ENCODE measurements around the gene CLTCL1.
"Not testable (repeated sequence)": the region's sequence is repeated elsewhere in the genome, so short reads cannot be mapped to it uniquely, and the experiment has no call there.

CLTCL1 gene

DNA sequence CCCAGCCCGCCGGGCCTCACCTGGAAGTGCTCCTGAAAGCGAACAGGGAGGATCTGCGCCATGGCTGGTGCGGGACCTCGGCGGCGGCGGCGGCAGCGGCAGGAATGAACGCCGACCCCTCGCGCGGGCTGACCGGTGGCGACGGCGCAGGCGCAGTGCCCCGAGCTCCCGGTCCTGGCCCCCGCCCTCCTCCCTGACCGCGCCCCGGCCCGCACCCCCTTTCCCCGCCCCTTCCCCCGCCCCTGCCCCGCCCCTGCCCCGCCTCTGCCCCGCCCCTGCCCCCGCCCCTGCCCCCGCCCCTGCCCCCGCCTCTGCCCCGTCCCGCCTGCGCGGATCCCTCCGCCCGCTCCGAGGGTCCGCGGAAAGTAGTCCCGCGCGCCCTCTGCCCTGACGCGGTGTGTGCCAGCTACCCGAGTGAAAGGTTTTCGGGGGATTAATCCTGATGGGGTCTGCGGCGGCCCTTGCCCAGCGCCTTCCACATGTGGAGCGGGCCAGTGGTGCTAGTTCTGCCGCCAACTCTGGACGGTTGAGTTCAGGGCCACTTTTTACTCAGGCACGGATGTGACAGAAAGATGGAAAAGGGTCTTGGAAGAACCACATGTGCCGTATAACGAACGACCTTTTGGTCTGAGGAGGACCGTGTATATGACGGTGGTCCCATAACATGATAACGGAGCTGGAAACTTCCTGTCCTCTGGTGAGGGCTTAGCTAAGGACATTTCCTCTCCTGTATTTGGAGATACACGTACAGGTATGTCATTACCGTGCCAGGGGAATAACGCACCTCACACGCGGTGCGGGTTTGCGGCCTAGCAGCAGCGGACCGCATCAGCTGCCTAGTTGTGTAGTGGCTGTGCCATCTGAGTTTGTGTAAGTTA is at the start of gene CLTCL1:
CLTCL1 (minus strand) TSS at position 140 of the 878 bp plus-strand sequence; CDS start at position 62, 78 bp downstream.
- peak; percentile 75 for DNase-seq

DNA sequence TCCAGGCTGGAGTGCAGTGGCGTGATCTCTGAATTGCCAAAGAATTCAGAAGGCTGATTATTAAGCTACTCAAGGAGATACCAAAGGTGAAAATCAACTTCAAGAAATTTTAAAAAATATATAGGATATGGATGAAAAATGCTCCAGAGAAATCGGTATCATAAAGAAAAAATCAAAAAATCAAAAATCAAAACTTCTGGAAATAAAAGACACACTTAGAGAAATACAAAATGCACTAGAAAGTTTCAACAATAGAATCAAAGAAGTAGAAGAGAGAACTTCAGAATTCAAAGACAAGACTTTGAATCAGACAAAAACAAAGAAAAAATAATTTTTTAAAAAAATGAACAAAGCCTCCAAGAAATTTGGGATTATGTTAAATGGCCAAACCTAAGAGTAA is 45.6 kb upstream of the CLTCL1 start:
- no peak for DNase-seq

DNA sequence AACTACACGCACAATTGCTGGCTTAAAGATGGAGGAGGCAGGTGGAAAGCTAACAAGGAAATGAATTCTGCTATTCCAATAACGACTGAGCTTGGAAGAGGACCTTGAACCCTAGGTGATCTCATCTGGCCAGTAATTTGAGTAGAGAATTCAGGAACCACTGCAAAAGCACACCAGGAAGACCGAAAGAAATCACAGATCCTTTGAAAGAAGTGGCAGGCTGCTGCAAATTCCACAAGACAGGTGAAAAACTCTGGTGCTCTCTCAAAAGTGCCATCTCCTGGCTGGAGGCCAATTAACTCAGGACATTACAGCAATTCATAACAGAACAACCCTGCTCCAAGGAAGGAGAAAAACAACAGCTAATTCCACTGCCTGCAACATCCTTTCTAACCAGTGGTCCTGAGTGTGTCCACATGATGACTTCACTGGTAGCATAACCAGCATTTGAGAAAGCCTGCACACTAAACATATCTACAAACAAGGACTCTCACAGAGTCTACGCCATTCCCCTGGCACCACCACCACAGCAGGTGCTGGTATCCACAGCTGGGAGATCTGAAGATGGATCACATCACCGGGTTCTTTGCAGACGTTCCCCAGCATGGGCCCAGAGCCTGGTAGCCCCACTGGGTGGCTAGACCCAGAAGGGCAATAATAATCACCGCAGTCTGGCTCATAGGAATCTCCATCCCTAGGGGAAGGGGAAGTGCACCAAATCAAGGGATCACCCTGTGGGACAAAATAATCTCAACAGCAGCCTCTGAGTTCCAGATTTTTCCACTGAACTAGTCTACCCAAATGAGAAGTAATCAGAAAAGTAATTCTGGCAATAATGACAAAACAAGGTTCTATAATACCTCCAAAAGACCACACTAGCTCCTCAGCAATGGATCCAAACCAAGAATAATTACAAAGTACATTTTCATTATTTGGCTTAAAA is 44.9 kb upstream of the CLTCL1 start:
- DNase-seq: no peak

DNA sequence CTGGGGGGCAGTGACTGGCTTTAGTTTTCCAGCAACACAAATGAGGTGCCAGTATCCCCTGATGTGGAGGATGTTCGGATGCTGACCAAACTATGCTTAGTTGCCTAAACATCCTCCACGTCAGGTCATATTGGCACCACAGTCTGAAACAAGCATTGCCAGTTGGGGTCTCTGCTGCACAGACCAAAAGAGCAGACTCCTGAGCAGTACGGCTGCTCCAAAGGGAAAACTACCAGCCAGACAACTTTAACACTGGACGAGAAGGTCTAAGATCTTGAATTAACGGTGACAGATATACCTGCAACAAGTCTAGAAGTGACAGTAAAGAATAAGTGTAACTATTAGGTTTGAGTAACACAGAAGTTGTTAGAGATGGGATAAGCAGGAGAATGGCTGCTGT is 40.5 kb upstream of the CLTCL1 start:
- no peak for DNase-seq

DNA sequence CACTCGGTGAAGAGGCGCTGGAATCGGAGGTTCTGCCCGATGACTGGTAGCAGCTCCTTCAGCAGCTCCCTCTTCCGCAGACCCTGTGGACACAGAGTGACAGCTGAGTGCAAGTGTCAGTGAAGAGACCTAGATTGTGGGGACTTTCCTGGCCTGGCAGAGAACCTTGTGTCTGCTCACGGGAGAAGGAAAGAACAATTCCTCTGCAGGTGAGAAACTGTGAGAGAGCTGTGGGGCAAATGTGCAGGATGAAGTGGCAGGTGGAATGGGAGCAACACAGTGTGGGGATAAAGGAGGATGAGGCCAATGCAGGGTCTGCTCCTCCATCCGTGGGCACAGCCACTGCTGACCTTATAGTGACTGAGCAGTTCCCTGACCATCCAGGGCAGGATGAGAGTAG is 40.0 kb upstream of the CLTCL1 start:
- DNase-seq: no peak

DNA sequence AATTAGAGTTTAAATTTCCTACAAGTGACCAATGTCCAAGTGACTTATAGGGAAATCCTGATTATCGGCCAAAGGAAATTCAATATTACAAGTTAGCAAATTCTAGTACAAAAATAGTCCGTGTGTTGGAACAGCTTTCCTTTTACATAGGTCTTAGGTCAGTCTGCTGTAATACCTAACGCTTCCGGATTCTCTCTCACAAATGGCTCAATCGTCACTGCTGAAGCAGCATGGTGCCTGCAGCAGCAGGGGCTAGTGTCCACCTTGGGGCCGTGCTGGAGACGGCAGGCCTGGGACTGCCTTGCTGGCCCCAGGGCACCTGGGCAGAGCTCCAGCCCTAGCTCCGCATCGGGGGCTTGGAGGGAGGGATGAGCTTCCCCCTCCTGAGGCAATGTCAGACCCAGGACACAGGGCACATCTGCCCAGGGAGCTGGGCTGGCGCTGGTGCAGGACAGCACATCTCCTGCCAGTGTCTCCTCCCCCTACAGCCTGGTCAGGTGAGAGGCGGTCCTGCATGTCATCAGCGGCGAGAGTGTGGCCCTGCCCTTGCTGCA is 39.4 kb upstream of the CLTCL1 start:
- DNase-seq: no peak

DNA sequence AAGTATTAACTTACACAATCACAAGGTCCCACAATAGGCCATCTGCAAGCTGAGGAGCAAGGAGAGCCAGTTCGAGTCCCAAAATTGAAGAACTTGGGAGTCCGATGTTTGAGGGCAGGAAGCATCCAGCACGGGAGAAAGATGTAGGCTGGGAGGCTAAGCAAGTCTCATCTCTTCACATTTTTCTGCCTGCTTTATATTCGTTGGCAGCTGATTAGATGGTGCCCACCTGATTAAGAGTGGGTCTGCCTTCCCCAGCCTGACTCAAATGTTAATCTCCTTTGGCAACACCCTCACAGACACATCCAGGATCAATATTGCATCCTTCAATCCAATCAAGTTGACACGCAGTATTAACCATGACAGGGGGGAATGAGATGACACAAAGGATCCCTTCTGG is 38.7 kb upstream of the CLTCL1 start:
- not testable (repeated sequence) for DNase-seq

DNA sequence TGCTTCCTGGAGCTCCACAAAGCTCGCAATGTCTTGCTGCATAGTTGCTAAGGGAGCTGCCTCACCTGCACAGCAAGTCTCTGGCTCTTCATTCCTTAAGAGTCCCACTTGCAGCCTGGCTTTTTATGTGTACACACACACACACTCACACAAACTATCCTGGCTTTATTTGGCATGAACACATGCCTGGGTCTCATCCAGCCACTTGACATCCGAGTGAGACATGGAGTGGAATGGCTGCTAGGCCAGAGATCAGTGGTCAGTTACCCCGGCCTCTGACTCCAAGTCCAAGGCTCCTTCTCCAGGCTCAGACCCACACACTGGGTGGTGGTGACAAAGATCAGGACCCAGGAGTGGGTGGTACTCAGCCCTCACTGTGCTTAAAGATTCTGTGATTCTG is 37.9 kb upstream of the CLTCL1 start:
- DNase-seq: no peak

DNA sequence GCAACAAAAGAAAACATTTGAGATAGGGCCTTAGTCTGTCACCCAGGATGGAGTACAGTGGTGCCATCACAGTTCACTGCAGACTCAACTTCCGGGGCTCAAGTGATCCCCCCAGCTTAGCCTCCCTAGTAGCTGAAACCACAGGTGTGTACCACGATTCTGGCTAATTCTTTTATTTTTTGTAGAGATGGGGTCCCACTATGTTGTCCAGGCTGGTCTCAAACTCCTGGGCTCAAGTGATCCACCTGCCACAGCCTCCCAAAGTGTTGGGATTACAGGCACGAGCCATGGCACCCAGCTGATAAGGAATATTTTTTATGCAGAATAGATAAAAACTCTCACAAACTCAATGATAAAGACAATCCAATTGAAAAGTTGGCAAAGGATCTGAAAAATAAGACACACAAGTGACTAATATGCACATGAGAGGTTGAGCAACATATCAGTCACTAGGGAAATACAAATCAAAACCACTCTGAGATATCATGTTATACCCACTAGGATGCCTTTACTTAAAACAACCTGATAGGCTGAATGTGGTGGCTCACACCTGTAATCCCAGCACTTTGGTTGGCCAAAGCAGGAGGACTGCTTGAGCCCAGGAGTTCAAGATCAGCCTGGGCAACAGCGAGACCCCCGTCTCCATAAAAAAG is 33.9 kb upstream of the CLTCL1 start:
- DNase-seq: no peak

DNA sequence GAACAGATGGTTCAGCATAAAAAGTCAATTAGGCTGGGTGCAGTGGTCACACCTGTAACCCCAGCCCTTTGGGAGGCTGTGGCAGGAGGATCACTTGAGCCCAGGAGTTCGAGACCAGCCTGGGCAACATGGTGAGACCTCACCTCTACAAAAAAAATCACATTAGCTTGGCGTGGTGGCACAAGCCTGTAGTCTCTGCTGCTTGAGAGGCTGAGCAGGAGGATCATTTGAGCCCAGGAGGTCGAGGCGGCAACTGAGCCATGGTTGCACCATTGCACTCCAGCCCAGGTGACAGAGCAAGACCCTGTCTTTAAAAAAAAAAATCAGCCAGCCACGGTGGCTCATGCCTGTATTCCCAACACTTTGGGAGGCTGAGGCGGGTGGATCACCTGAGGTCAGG is 31.9 kb upstream of the CLTCL1 start:
- not testable (repeated sequence) for DNase-seq

DNA sequence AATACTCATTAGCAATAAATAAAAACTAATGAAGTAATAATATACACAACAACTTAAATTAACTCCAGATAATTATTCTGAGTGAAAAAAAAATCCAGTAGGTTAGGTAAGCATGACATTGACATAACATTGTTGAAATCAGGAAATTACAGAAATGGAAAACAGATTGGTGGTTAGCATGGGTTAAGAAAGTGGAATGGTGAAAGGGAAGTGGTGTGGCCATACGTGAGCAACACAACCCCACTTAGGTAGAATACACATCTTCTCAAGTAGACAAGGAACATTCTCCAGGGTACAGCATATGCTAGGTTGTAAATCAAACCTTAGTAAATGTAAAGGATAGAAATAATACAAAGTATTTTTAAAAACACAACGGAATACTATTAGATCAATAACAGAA is 30.2 kb upstream of the CLTCL1 start:
- no peak for DNase-seq

DNA sequence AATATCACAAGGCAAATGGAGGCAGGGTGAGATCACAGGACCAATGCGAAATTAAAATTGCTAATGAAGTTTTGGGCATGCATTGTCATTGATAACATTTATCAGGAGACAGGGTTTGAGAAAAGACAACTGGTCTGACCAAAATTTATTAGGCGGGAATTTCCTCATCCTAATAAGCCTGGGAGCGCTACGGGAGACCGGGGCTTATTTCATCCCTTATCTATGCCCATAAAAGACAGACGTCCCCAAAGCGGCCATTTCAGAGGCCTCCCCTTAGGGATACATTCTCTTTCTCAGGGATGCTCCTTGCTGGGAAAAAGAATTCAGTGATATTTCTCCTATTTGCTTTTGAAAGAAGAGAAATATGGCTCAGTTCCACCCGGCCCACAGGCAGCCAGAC is 28.6 kb upstream of the CLTCL1 start:
- not testable (repeated sequence) for DNase-seq

DNA sequence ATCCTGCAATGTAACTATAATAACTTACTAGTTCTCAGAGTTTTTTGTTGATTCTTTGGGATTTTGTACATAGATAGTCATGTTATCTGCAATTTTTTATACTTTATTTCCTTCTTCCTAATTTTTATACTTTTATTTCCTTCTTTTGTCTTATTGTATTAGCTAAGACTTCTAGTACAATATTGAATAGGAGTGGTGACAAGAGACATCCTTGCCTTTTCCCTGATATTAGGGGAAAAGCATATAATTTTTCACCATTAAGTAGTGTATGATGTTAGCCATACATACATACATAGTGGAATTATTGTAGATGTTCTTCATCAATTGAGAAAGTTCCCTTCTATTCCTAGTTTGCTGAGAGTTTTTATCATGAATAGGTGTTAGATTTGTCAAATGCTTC is 27.8 kb upstream of the CLTCL1 start:
- DNase-seq: no peak

DNA sequence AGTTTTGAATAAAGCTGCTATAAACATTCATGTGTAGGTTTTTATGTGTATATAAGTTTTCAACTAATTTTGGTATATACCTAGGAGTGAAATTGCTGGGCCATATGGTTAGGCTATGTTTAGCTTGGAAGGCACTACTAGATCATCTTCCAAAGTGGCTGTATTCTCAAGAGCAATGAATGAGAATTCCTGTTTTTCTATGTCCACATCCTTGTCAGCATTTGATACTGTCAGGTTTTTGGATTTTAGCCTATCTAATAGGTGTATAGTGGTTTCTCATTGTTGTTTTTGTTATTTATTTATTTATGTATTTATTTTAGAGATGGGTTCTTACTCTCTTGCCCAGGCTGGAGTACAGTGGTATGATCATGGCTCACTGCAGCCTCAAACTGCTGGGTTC is 26.3 kb upstream of the CLTCL1 start:
- DNase-seq: no peak

DNA sequence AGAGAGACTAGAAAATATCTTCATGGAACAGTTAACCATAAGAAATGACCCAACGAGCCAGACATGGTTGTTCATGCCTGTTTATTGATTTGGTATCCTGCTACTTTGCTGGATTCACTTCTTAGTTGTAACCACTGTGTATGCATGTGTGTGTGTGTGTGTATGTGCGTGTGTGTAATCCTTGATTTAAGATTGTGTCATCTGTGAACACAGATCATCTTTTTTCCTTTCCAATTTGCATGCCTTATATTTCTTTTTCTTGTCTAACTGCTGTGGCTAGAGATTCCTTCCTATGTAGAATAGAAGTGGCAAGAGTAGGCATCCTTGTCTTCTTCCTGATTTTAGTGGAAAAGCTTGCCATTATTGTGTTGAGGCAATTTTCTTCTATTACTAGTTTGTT is 16.4 kb upstream of the CLTCL1 start:
- no peak for DNase-seq

DNA sequence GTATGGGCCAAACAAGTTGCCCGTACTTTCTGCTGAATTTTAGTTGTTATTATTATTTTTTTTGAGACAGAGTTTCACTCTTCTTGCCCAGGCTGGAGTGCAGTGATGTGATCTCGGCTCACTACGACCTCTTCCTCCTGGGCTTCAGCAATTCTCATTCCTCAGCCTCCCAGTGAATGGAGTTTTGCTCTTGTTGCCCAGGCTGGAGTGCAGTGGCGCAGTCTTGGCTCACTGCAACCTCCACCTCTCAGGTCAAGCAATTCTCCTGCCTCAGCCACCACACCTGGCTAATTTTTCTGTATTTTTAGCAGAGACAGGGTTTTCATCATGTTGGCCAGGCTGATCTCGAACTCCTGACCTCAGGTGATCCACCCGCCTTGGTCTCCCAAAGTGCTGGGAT is 15.0 kb upstream of the CLTCL1 start:
- not testable (repeated sequence) for DNase-seq

DNA sequence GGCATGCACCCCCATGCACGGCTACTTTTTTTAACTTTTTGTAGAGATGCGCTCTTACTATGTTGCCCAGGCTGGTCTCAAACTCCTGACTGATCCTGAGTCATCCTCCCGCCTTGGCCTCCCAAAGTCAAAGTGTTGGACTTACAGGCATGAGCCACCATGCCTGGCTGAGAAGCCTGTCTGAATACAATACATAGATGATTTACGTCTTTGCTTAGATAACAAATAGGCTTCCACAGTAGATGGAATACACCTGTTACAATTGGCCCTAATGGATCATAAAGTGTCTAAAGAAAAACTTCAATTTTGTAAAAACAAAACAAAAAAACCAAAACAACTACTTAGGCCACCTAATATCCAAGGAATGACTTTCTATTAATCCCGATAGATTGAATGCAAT is 13.0 kb upstream of the CLTCL1 start:
- no peak for DNase-seq

DNA sequence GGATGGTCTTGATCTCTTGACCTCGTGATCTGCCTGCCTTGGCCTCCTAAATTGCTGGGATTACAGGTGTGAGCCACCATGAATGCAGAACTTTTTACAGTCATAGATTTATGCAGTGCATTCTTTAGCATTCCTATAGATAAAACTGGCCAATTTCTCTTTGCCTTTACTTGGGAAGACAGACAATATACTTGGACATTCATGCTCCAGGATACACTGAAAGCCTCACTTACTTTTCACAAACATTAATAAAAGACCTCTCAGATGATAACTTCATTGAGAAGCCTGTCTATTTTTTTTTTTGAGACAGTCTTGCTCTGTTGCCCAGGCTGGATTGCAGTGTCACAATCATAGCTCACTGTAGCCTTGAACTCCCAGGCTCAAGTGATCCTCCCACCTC is 12.3 kb upstream of the CLTCL1 start:
- no peak for DNase-seq

DNA sequence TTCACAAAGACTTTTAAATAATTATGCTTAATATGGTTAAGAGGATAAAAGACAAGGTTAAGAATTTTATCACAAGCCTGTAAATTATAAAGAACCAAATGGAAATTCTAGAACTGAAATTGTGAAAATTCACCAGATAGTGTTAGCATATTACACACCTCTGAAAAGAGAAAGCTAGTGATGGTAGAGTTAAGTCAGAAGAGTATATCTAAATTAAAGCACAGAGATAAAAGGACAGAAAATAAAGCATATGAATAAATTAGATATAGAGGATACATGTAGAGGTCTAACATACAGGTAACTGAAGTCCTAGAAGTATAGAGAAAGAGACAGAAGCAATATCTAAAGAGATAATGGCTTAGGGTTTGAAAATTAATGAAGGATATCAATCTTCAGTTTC is 4.2 kb upstream of the CLTCL1 start:
- no peak for DNase-seq

DNA sequence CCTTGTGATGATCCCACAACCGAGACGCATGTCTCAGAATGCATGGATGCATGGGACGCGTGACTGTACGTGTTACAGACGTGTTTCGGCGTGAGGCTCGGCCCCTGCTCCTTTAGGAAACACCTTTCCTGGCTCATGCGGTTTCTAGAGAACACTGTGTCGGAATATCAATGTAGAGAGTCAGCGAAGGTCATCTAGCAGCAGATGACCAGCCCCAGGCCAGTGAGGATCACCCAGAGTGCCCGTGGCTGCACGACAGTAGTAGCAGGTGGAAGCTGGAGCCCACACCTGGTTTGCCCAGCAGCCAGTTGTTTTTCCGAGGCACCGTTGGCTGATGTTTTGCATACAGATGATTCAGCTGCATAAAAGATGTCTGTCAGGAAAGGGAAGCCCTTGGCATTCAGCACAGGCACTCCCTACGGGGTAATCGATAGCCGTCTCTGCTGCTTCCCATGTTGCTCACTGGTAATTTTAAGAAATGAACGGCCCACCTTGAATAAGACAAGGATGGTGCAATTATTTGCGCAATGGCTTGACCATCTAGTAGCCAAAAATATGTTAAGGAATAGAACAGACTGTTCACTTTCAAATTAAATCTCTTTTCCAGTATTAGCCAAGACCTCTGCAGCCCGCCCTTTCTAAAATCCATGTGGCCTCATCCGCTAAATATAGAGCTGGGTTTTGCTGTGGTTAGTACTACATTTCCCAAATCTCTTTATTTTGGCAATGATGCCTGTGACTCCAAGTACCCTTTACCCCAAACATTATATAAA is 1.1 kb upstream of the CLTCL1 start:
- no peak for DNase-seq

DNA sequence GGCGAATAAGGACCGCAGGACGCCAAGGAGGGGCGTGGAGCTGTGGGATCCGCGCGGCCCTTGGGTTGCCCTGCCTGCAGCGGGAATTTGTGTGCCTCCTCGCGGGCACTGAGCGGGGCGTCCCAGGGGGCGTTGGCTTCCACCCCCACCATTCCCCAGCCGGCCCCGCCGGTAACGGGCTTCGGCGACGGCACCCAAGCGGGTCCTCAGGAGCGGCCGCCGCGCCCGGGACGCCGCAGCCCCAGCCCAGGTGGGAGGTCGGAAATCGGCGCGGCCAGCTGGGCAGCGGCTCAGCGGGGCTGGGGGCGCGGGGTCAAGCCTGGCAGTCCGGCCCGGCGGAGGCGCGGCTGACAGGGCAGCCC is 320 bp downstream of the CLTCL1 start:
- peak; percentile 40 for DNase-seq

All from CD4-positive, alpha-beta T cell treated with Interleukin-6 for 4 hours (primary cell).